ENCODE results near the gene NHEJ1.

DNA sequence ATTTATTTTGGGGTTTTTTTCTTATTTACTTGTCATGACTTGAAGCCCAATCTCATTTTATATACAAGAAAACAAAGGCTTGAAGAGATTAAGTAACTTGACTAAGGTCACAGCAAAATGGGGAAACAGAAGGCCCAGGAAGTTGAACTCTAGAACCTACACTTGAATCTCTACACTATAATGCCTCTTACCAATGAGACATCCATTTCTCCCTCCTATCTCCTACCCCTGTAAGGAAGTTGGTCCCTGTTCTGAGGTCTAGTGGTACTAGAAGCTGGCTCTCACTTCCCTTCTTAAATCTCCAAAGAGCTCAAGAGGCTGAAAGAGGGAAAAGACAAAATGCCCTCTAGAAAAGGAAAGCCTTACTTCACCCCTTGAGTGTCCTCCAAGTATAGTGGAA, 74.4 kb downstream of the NHEJ1 start:
- TF ChIP-seq POLR2A (IDR thresholded peaks at IDR 0.05) (no peak), EP300 (IDR thresholded peaks at IDR 0.05) (no peak), POLR2AphosphoS5 (IDR thresholded peaks at IDR 0.05) (no peak)
- TF ChIP-seq, protein P1, sequence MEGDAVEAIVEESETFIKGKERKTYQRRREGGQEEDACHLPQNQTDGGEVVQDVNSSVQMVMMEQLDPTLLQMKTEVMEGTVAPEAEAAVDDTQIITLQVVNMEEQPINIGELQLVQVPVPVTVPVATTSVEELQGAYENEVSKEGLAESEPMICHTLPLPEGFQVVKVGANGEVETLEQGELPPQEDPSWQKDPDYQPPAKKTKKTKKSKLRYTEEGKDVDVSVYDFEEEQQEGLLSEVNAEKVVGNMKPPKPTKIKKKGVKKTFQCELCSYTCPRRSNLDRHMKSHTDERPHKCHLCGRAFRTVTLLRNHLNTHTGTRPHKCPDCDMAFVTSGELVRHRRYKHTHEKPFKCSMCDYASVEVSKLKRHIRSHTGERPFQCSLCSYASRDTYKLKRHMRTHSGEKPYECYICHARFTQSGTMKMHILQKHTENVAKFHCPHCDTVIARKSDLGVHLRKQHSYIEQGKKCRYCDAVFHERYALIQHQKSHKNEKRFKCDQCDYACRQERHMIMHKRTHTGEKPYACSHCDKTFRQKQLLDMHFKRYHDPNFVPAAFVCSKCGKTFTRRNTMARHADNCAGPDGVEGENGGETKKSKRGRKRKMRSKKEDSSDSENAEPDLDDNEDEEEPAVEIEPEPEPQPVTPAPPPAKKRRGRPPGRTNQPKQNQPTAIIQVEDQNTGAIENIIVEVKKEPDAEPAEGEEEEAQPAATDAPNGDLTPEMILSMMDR (IDR thresholded peaks at IDR 0.05), result no peak
